ENCODE results near the gene REEP1.
A peak's percentile ranks its signal among the peaks of the same experiment; 100 is the strongest.
"Not testable (repeated sequence)": the region's sequence is repeated elsewhere in the genome, so short reads cannot be mapped to it uniquely, and the experiment has no call there.

Gene REEP1

DNA sequence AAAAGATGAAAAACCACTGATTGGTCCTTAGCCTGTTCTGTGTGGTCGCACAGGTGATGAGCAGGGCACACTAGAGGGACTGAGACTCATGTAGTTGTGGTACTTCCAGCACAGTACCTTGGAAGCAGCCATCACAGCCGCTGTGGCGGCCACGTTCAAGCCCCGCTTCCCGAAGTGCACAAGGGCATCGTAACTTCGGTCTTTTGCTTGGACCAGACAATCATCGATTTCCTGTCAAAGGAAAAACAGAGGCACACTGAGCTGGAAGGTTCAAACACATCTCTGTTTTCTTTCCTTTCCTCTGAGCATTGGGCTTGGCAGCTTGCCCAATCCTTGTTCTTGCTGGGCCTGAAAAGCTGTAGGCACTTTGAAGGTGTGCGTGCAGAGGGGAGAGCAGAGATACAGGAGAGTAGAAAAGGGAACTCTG, 85.6 kb downstream of the REEP1 start:
- in situ Hi-C loops (cut with MboI; ENCODE audit: low sequenced_read_pairs, unreplicated experiment): no loop called here
- TF ChIP-seq, protein P1, sequence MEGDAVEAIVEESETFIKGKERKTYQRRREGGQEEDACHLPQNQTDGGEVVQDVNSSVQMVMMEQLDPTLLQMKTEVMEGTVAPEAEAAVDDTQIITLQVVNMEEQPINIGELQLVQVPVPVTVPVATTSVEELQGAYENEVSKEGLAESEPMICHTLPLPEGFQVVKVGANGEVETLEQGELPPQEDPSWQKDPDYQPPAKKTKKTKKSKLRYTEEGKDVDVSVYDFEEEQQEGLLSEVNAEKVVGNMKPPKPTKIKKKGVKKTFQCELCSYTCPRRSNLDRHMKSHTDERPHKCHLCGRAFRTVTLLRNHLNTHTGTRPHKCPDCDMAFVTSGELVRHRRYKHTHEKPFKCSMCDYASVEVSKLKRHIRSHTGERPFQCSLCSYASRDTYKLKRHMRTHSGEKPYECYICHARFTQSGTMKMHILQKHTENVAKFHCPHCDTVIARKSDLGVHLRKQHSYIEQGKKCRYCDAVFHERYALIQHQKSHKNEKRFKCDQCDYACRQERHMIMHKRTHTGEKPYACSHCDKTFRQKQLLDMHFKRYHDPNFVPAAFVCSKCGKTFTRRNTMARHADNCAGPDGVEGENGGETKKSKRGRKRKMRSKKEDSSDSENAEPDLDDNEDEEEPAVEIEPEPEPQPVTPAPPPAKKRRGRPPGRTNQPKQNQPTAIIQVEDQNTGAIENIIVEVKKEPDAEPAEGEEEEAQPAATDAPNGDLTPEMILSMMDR (IDR thresholded peaks at IDR 0.05; ENCODE audit: borderline replicate concordance, control extremely low read depth, extremely low read depth, insufficient read depth, missing control alignments): no peak
- no peak for DNase-seq (ENCODE audit: low spot score)

DNA sequence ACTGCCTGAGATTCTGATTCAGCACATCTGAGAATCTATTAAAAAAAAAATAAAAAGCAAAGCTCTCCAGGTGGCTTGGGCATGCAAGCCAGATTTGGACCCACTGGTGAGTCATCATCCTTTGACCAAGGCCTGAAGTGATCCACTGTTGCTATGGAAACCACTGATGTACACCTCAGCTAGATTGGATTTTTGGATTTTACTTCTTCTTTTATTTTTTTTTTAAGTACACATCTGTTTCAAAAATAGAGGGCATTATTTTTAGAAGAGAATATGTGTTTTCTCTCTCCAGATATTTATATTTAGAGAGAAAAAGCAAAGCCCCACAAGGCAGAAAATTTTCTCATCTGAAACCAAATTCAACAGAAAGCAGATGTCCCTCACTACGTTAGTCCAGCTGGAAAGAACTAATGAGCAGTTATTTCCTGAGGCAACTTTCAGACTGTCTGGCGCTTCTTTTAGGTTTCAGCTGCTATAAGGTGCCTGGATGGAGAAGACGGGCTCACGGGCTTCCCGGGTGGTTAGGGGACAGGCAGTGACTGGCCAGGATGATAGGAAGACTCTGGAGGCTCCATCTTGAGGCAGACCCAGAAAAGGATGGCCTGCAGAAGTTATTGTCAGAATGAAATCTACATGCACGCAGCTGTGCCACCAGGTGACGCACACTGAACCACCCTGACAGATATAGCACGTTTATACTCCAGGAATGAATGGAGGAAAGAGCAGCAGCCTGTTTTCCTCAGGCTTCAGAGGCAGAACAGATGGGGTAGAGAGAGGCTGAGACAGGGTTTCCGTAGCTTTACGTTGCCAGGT, 87.6 kb downstream of the REEP1 start:
- in situ Hi-C loops (cut with MboI; ENCODE audit: low sequenced_read_pairs, unreplicated experiment): no loop called here
- TF ChIP-seq, protein P1 (IDR thresholded peaks at IDR 0.05; ENCODE audit: borderline replicate concordance, control extremely low read depth, extremely low read depth, insufficient read depth, missing control alignments): peak; percentile 17
- peak; percentile 58 for DNase-seq (ENCODE audit: low spot score)

DNA sequence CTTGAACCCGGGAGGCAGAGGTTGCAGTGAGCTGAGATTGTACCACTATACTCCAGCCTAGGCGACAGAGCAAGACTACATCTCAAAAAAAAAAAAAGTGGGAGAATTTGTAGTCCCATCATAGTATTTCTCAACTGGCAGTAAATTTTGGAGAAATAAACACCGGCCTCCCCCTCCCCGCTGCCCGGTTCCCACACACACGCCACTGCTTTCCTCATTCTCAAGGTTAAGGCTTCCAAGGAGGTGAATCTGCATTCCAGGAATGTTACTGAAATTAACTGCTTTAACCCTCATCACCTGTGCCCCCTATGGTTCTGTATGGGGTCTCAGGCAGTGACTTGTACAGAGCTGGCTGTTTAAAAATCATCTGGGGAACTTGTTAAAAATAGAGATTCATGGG, 88.2 kb downstream of the REEP1 start:
- TF ChIP-seq, protein P1 (IDR thresholded peaks at IDR 0.05; ENCODE audit: borderline replicate concordance, control extremely low read depth, extremely low read depth, insufficient read depth, missing control alignments): no peak
- no peak for DNase-seq (ENCODE audit: low spot score)
- in situ Hi-C loops (cut with MboI; ENCODE audit: low sequenced_read_pairs, unreplicated experiment): no loop called here

DNA sequence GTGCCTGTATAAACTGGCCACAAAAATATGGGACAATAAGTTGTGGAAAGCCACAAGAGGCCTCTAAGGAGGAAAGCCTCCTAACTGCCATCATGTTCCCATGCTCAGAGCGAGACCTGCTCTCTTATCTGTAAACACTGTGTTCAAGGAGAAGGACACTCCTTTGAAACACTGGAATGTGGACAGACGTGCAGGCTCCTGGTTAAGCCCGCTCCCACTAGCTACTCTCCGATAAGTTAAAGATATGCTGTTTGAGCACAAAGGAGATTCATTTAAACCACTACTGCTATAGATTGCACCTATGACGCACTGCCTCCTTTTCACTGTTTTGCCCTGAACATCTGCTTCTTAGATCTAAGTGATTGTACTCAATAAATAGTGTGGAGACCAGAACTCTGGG, 92.2 kb downstream of the REEP1 start:
- in situ Hi-C loops (cut with MboI; ENCODE audit: low sequenced_read_pairs, unreplicated experiment); DNase-seq (ENCODE audit: low spot score): not testable (repeated sequence)

DNA sequence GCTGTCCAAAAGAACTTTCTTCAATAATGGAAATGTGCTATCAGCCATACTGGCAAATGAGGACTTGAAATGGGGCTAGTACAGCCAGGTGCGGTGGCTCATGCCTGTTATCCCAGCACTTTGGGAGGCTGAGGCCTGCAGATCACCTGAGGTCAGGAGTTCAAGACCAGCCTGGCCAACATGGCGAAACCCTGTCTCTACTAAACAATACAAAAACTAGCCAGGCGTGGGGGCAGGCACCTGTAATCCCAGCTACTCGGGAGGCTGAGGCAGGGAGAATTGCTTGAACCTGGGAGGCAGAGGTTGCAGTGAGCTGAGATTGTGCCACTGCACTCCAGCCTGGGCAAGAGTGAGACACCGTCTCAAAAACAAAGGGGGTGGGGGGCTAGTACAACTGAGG, 92.6 kb downstream of the REEP1 start:
- DNase-seq (ENCODE audit: low spot score); in situ Hi-C loops (cut with MboI; ENCODE audit: low sequenced_read_pairs, unreplicated experiment): not testable (repeated sequence)

DNA sequence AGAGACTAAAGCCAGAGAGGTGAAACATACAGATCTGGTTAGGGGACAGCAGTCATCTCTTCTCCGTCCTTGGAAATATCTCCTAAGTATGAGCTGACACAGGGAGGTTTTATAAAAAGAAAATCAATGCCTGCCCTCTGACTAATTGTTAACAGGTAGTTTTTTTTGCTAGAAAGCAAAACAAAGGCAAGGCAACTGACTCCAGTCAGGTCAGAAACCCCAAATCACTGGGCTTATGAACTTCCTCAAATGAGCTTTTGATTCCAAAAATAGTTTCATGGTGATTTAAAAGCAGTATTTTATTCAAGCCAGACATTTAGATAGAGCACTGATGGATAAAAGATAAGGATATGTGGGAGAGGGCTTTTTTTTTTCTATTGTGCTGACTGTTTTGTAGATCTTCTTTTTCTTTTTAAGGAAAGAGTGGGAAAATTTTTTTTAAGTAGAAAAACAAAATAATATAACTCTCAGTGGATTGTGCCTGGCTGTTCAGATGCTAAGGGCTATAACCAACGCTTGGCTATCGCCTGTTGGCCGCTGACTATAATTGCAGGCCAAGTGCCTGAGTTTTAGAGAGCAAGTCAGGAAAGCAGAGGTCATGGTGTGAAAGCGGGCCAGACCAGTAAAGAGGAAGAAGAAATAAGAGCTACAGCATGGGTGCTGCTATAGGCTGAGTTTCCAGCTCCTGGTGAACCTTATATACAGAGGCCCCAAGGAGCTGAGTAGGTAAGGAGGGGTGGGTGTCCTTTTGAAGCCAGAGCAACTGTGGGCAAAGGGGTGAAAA, 93.3 kb downstream of the REEP1 start:
- TF ChIP-seq, protein P1 (IDR thresholded peaks at IDR 0.05; ENCODE audit: borderline replicate concordance, control extremely low read depth, extremely low read depth, insufficient read depth, missing control alignments): no peak
- in situ Hi-C loops (cut with MboI; ENCODE audit: low sequenced_read_pairs, unreplicated experiment): no loop called here
- DNase-seq (ENCODE audit: low spot score): peak; percentile 60

DNA sequence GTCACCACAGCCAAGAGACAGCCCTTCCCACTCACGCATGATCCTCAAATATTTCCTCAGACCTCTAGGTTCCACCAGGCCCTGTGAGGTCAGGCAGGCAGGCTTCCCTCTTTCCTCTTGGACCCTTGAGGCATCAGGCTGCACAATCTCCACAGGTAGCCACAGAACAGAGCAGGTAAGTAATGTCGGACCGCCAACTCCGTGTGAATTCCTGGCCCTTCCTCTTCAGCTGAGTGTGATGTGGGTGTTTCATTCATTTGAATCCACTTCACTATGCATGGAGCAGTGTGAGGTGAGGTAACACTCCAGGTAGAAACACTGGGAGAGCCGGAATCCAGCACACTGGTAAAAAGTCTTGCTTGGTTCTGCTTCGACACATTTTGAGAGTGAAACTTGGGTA, 94.2 kb downstream of the REEP1 start:
- in situ Hi-C loops (cut with MboI; ENCODE audit: low sequenced_read_pairs, unreplicated experiment): no loop called here
- TF ChIP-seq, protein P1 (IDR thresholded peaks at IDR 0.05; ENCODE audit: borderline replicate concordance, control extremely low read depth, extremely low read depth, insufficient read depth, missing control alignments): no peak
- no peak for DNase-seq (ENCODE audit: low spot score)

Measured in GM13976 (cell line).